HG02943 (cell line): ENCODE results near the gene GRK3.

Experiments used
- ATAC-seq: cut with Tn5 transposase; IDR thresholded peaks from one replicate; pipeline ENCODE4 v1.9.1; 2021; ENCODE audit warnings: mild to moderate bottlenecking, low read depth, moderate library complexity; ENCODE audit not compliant: unreplicated experiment

The GRK3 gene

DNA sequence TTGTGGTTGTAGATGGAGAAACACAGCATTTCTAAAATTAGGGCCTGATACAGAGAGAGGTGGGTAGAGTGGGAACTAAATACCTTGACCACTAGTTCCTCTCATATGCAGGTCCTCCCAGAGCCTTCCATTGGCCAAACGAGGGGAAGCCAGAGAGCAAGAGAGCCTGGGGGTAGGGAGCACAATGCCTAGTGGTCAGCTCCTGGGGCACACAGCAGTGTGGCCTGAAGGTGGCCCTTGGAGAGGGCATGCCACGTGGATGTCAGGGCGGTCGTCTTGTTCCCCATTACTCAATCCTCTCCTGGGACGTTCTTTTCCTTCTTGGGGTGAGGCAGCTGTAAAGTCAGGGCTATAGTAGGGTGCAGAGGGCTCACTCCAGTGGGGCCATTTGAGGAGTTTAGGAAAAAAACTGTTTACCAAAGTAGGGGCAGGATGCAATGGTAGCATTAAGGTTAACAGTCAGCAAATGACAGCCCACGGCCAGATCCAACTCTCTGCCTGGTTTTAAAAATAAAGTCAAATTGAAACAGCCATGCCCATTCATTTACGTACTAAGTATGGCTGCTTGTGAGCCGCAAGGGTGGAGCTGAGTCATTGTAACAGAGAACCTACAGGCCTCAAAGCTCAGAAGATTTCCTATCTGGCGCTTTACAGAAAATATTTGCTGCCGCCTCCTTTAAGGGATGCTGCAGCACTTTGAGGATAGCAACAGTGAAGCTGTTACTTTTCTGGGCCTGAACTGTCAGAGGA is 185.1 kb downstream of the GRK3 start:
- no peak for ATAC-seq

DNA sequence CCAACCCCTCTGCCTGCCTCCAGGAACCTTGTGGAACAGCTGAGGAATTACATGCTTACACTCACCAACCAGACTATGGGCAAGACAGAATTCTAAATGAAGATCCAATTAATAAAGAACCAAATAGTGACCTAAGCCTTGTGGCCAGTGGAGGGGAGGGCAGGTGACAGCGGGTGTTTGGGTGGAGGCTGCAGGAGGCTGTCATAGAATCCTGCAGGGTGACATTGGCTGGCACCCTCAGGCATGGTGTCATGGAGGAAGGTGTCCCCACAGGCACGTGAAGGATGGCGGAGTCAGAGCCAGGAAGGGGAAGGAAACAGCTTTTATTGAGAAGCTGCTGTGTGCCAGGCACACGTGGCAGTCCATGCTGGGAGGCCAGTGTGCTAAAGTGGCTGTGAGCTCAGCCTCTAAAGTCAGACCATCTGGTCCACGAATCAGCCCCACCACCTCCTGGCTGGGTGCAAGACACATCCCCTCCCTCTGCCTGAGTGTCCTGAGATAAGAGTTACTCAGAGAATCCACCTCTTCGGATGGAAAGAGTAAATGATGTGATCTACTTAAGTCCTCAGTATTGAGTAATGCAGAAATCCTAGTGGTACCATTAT is 186.2 kb downstream of the GRK3 start:
- no peak for ATAC-seq

DNA sequence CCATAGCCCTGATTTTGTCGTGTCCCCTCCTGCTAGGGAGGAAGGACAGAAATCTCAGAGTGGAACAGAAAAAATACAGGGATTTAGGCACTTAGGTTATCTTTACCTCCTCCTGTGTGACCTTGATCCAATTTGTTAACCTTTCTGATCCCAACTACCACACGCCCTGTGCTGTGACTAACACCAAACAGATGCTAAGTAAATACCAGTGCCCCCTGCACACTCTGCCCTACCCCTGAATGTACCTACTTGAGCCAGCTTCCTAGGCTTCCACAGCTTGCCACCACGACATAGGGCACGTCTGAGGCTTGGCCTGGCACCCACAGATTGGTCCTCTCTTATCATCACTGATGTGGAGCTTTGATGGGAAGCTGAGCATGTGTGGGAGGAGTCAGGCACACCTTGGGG is 186.7 kb downstream of the GRK3 start:
- no peak for ATAC-seq

DNA sequence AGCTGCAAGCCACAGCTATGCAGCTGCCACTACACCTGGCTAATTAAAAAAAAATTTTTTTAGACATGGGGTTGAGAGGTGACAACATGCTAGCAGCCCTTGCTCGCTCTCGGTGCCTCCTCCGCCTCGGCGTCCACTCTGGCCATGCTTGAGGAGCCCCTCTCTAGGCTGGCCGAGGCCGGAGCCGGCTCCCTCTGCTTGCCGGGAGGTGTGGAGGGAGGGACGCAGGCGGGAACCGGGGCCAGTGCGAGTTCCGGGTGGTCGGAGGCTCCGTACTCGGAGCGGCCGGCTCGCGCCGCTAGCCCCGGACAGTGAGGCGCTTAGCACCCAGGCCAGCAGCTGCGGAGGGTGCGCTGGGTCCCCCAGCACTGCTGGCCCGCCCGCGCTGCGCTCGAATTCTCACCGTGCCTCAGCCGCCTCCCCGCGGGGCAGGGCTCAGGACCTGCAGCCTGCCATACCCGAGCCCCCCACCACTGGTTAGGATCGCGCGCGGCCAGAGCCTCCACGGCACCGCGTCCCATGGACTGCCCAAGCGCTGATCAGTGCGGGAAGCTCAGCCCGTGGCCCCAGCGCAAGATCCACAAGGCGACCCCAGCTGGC is 188.2 kb downstream of the GRK3 start:
- no peak for ATAC-seq

DNA sequence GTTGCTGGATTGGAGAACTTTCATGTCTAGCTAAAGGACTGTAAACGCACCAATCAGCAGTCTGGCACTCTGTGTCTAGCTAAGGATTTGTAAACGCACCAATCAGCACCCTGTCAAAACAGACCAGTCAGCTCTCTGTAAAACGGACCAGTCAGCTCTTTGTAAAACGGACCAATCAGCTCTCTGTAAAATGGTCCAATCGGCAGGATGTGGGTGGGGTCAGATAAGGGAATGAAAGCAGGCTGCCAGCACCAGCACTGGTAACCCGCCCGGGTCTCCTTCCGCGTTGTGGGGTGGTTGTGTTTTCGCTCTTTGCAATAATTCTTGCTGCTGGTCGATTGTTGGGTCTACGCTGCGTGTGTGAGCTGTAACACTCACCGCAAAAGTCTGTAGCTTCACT is 188.8 kb downstream of the GRK3 start:
- ATAC-seq, result no peak

DNA sequence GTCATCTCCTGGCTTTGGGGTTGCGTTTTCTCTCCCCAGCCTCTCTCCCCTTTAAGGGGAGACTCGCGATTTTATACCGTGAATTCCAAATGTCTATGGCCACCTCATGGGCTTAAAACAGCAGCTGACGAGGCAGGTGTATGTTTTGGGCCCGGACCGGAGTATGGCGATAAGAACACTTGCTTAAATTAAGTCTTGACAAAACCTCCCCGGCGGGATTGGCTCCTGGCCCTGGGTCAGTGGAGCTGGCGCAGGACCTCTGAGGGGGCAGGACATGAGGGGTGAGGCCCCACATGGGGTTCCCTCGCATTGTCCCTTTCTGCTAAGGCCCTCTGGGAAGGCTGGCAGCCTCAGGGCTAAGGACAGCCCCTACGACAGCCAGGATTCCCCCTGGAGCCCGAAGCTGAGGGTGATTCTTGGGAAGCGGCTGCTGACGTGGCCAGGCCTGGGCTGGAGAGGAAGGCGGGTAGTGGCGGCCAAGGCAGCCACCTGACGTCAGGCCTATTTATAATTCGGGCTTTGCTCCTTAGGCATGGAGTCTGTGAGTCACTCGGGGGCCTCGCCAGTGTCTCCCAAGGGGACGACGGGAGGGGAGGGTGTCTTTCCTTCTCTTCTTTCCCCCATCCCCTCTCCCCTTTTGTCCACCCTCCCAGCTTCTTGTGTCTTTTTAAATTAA is 190.2 kb downstream of the GRK3 start:
- ATAC-seq, result no peak

DNA sequence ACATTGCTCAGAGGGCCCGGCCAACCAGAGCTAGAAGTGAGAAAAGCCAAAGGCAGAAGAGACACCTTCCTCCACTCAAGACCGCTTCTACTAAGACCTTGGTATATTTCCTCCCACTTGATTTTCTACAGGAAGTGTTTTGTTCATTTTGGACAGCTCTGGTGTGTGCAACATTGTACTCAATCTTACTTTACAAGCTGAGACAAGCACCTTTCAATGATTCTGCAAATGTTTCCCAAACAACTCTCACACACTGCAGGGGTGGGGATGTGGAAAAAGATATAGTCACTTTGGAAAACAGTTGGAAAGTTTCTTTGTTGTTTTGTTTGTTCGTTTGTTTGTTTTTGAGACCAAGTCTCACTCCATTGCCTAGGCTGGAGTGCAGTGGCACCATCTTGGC is 193.2 kb downstream of the GRK3 start:
- no peak for ATAC-seq

DNA sequence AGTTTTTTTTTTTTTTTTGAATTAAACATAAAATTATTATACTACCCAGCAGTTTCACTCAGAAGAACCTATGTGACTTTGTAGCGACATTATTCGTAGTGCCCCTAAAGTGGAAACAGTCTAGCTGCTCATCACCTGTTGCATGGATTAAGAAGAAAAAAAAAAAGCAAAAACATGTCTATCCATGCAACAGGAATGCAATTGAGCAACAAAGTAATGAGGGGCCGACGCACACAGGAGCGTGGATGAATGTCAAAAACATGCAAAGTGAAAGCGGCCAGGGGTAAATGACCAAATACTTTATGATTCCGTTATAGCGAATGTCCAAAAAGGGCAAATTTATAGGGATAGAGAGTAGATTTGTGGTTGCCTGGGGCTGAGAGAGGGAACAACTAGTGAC is 193.8 kb downstream of the GRK3 start:
- ATAC-seq, result no peak

DNA sequence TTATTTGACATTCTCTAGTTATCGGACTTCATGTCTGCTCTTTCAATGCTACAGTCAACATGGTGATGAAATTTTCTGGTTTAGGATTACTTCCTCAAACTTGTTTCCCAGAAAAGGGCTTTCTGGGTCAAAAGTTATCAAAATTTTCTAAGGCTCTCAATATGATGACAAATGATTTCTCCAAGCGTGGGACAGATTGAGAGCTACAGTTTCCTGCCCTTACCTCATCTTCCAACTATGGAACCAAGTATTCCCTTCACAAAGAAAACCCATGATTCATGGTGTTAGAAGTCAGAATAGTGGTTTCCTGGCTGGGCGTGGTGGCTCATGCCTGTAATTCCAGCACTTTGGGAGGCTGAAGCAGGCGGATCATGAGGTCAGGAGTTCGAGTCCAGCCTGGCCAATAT is 195.4 kb downstream of the GRK3 start:
- no peak for ATAC-seq

DNA sequence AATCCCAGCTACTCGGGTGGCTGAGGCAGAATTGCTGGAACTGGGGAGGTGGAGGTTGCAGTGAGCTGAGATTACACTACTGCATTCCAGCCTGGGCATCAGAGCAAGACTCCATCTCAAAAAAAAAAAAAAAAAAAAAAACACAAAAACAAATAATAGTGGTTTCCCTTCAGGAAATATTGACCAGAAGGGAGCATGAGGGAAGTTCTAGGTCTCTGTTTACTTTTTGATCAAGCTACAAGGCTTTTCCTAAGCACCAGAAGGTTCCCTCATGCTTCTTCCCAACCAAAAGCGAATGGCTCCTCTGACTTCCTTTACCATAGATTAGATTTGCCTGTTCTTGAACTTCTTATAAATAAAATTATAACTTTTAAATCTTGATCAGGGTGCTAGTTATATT is 195.8 kb downstream of the GRK3 start:
- ATAC-seq, result no peak

DNA sequence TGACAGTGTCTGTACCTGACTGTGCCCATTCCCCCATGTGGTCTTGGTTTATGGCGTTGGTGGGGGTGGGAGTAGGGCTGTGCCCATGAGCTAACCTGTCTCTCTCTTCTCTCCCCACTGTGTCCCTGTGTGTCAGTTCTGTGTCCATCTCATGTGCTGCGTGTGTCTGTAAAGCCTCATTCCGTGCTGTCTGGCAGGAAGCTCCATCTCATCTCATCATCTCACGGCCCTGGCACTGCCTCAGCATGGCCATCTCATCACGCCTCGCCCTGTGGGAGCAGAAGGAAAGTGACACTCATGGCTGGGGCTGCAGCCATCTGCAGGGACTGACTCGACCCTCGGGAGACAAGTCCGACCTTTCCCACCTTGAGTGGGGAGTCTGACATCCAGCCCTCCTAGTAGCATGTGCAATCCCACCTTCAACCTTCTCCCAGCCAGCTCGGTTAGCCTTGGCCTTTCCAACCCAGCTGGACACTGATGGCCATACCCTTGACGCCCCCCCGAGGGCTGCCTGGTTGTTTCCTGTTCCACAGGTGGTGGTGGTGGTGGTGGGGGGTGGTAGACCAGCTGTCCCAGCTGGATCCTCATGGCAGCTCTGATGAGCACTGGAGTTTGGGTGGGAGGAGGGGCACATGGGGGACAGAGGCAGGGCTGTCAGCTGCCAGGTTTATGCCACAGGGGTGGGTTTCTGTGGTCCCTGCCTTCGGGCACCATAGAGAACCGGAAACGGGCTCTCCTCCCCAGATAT is 196.5 kb downstream of the GRK3 start:
- no peak for ATAC-seq

DNA sequence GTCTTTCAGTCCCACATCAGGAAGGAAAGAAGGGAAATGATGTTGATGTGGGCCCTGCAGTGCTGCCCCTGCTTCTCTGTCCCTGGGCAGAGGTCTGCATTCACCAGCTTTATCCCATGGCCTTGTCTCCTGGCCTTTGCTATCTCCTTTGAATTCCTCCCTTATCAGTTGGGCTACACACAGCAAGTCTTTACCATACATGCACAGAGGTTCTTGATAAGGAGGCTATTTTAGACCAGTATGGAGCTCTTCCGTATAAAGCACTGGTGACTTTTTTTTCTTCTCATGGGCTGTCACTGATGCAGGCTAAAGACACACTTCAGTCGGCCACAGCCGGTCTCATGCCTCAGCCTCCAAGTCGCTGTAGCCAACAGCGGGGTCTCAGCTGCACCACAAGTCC is 197.7 kb downstream of the GRK3 start:
- no peak for ATAC-seq

DNA sequence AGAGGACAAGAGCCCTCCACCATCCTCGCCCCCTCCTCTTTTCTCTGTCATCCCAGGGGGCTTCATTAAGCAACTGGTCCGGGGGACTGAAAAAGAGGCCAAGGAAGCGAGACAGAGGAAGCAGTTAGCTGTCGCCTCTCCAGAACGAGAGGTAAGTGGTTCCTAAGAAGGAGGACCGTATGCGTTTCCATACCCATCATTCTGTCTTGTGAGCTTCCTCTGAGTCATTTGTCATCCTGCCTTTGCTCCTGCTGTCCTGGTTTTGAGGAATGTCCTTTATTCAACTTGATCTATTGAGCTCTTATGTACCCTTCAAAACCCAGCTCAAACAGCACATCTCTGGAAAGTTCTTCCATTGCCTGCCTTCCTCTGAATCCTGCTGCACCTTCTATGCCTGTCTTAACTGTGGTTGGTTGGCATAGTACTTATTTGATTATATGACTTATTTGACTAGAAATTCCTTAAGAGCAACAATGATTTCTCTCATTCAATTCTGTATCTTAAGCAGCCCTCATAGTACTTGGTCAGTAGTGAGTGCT is 198.8 kb downstream of the GRK3 start:
- no peak for ATAC-seq

DNA sequence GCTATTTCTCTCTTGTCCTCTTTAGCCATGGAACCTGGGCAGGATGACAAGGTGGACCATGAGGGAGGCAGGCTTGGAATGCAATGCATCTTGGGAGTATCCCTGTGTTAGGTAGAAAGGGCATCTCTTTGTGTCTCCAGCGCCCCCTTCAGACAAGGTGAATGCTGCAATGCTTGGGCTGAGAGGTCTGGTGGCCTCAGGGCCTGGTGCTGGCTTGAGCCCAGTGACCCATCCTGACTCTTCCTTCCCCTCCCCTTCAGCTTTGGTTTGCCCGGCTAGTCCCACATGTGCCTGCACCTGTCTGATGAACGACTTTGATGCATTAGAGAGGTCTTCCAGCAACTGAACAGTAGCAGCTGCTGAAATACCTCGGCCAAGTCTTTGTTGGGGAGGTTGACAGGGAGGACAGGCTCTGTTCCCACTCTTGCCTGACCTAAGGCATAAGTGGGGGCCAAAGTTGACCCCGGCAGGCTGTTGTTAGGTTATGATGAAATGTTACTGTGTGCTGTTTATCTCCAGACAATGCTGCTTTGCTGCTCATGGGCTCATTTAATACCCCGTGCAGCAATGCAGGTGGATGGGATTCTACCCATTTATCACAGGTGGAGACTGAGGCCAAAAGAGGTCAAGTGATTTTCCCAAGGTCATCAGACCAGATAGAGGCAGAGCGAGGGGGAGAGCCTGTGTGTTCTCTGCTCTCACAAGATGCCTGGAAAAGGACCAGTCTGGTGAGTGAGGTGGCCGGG is 200.0 kb downstream of the GRK3 start:
- no peak for ATAC-seq

DNA sequence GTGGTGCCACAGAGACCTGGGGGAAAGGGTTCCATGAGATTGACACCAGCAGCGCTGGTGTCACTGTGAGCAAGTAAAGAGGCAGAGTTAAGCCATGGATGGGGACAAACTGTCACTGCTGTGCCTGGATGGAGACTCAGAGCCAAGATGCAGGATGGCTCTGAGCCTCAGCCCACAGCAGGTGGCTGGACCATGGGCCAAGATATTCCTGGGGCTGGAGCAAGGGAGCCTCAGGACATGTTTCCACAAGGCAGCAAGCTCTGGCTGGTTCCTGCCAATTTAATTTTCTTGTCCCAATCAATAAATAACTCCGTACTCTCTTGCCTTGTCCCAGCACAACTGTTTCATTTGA is 200.5 kb downstream of the GRK3 start:
- ATAC-seq, result no peak

DNA sequence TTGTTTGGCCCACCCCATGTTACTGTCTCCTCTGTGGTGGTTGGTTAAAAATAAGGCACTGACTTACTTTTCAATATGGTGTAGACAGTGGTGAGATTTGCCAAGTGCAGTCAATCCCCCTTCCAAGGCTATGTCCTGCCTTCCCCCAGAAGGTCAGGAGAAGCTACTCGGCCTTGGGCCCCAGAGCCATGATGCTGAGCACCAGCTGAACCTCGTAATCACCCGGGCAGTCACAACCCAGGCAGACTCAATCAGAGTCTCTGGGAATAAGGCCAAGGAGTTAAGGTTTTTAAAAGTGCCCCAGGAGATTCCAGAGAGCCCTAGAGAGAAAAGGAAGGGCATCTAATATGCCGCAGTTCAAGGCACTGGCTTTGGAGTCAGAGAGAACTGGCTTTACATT is 201.3 kb downstream of the GRK3 start:
- ATAC-seq, result no peak

DNA sequence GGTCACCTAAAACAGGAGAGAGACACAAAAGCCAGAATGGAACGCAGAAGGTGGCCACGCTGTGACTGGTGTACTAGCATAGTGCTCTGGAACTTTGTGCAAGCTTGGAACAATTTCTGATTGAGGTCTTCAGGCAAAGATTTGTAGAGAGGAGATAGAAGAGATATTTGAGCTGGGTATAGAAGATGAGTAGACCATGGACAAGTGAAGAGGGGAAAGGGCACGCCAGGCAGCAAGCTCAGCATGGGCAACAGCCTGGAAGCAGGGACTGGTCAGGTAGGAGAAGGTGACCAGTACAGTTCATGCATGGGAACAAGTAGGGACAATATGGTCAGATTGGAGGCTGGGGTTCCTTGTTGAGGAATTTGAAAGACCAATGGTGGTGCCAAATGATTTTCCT is 201.9 kb downstream of the GRK3 start:
- no peak for ATAC-seq

DNA sequence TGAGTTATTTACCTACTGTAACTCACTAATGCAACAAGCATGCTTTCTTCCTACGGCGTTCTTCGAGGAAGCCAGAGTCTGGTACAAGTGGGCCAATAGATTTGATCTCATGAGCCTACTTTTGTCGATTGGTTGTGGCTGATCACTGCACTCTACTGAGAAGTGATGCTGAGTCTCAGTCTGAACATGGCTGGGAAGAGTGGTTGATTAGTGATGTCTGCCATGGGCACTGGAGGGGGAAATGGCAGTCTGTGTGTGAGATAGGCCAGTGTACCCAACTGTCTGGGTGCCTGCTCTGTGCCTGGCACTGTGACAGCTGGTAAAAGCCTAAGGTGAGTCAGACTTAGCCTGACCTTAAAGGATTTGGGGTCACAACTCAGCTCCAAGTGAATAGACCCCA is 205.9 kb downstream of the GRK3 start:
- no peak for ATAC-seq

DNA sequence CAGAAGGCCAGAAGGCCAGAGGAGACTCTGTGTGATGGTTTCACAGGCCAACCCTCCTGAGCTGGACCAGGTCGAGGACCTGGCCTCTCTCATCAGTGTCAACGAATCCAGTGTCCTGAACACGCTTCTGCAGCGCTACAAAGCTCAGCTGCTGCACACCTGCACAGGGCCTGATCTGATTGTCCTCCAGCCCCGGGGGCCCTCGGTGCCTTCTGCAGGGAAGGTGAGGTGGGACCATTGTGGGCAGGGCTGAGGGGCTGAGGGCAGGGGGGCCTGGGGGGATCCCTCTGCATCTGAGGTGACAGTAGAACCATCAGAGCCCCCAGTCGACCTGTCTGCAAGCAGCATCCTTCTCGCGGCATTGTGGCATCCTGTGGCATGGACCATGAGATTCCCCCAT is 207.8 kb downstream of the GRK3 start:
- no peak for ATAC-seq

DNA sequence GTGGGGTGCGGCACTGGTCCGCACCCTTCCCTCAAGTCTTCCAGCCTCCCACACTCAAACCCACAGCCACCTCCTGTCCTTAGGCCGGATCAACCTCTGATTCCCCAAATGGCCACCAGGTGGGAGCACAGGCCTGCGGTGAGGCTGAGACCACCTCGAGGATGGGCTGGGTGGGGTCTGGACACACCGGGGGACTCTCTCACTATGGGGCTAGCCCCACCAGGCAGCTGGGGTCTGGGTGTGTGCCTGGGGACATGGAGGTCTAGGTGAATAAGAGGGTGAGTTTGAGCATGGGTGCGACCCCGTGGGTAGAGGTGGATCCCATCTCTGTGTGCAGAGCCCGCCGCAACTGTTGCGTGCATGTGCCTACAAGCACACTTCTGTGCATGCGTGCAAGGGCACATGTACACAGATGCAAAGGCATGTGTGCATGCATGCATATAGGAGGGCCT is 210.1 kb downstream of the GRK3 start:
- ATAC-seq, result no peak
